Measurements from ENCODE around the gene MRTFB.
"Not testable (repeated sequence)": the region's sequence is repeated elsewhere in the genome, so short reads cannot be mapped to it uniquely, and the experiment has no call there.

Gene MRTFB

DNA sequence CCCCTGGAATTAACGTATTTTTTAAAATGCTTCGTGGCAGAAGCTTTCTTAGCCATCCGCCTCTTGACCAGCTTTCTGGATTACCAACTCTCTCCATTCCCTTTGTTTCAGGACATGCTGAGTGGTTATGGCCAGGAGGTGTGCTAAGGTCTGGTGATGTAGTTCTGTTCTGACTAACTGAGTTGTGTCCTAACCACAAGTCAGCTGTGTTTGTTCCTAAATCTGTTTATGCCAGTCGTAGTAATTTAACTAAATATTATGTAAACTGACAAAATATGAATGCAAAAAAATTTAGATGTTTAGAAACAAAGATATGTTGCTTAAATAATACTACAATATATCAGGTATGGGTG, 61.6 kb downstream of the MRTFB start:
- no peak for DNase-seq (ENCODE audit: low spot score)

DNA sequence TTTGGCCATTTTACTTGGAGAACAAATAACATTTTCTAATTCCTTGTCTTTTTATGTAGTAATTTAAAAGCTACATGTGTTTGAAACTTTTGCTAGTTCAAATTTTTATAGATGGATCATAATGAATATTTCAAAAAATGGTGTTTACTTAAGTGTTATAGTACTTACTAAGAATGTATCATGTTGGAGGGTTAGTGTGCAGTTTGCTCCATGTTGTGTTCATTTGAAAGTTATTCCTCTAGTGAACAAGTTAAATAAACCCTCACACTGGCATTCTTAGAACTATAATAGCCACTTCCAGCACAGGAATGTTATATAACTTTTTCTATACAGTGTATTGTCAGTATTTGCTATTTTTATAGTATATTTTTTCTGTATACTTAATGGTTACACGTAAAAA, 62.8 kb downstream of the MRTFB start:
- DNase-seq (ENCODE audit: low spot score) = no peak

DNA sequence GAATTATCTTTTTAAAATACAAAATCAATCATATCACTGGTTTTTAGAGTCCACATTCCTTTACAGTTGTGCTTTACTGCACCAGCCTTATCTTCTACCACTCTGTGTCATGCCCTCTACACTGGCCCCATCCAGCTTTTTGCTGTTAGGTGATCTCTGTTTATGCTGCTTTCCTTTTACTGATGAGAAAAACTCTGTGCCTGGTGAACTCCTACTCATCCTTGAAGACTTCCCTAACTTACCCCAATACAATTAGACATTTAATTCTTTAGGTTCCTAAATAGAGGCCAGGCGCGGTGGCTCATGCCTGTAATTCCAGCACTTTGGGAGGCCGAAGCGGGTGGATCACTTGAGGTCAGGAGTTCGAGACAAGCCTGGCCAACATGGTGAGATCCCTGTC, 64.6 kb downstream of the MRTFB start:
- no peak for DNase-seq (ENCODE audit: low spot score)

DNA sequence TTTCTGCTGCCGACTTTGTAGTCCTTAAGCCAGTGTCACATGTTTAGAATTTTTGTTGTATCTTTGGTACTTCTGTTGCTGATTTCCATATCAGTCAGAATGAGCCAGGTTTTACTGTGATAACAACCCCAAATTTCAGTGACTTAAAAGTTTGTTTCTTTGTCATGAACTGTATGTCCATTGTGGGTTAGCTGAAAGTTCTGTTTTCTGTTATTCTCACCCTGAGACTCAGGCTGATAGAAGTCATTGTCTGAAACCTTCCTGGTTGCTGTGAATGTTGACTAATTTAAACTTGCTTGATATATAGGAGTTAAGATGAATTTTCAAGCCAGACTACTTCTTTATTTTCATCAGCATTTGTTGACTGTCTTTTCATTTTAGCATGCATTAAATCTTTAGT, 68.8 kb downstream of the MRTFB start:
- DNase-seq (ENCODE audit: low spot score) = no peak

DNA sequence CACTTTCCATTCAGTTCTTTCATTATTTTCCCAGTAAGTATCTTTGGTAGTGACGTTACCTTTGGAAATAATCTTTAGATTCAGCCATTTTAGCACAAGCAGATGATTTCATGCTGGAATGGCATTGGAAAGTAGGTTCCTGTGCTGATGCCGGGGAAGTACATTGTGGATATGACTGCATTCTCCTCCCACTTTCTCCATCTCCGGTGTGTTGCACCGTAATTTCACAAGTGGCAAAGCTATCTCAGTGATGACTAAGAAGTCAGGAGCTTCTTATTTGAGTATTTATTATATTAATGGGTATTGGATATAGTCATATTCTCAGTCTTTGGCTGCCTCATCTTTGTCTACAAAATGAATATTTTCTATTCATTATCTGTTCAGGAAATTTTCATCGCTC, 69.8 kb downstream of the MRTFB start:
- no peak for DNase-seq (ENCODE audit: low spot score)

DNA sequence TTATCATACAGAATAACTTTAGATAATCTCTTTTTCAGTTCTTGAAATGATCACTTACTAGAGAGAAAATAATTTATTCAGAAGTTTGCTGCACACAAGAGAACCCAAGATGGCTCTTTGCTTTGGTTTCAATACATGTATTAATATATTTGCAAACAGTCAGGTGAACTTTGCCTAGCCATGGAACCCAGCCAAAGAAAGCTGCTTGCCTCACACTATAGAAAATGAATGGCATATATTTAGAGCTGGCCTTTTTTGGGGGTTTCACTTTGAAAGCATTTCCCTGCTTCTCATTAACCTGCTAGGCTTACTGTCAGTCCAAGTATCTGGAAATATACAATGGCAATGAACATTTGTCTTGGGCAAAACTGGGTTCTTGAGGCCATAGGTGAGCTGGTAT, 75.3 kb downstream of the MRTFB start:
- no peak for DNase-seq (ENCODE audit: low spot score)

DNA sequence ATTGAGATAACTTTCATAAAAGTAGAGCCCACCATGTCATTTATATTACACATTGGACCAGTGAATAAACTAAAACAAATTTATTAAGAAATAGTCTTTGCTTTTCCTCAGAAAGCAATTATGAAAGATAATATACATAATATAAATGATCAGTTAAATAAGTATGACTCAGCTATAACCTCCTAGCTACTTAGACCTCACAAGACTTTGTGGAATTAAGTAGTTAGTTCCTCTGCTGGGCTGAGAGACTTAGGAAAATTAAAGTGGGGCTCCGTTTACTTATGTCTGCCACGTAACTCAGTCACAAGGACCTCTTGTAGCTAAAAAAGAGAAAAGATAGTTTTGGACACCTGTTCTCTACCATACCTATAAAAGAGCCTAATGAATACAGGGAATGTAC, 76.9 kb downstream of the MRTFB start:
- DNase-seq (ENCODE audit: low spot score) = no peak

DNA sequence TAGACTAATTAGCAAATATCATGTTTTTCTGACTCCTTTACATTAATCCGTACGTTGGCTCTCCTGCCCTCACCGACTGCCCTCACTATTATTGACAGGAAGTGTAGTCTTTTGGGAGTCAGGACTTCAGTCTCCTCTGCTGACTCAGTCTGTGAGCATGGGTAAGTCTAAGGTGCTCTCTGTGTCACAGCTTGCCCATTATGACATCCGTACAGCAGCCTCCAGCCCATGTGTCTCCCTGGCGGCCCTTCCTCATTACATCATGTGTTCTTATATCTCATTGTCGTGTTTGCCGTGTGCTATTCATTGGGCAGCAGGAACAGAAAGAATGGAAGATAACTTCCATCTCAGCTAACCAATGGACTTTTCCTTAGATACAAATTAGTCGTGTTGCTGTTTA, 77.5 kb downstream of the MRTFB start:
- DNase-seq (ENCODE audit: low spot score) = no peak

DNA sequence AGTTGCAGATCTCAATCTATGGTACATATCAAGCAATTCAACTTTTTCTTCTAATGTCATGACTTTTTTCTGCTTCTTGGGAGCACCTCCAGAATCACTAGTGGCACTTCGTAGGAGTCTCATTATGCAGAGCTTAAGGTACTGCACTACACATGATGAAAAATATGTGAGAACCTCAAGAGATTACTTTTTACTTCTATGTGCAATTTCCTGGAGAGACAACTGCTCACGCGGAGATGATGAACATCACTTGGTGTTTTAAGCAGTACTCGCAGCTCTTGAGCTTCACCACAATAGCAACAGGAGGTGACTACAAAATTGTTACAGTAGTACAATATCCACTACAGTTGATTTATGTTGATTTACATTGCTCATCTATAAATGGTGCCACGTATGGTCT, 79.7 kb downstream of the MRTFB start:
- DNase-seq (ENCODE audit: low spot score) = no peak

DNA sequence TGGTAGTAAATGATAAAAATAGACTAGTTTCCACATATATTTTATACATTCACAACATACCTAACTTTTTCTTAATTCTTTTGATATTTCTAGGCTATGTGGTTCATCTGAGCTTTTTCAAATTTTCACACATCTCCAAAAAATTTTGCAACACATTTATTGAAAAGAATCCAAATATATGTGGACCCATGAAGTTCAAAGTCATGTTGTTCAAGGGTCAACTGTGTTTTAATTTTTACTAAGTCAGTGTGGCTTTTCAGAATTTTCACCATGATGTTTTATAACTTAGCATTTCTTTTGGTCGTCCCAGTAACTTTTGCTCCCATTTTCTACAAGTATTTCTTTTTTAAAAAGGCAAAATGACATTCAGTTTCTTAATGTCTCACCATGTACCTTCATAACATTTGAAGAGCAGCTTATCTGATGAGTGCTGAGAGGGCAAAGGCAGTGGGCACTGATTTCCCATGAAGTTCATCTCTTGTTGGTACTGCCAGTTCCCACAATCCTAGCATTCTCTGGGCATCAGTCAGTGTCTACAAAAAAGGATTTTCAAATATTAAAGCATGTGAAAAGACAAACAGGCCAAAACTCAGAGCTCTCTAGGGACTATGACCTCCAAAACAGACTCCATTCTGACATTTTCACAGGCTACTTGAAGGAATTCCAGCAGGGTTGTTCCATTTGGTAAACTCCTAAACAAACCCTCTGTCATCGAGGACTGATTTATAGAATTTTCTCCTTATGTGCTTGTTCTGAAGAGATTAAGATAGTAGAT, 80.3 kb downstream of the MRTFB start:
- no peak for DNase-seq (ENCODE audit: low spot score)

DNA sequence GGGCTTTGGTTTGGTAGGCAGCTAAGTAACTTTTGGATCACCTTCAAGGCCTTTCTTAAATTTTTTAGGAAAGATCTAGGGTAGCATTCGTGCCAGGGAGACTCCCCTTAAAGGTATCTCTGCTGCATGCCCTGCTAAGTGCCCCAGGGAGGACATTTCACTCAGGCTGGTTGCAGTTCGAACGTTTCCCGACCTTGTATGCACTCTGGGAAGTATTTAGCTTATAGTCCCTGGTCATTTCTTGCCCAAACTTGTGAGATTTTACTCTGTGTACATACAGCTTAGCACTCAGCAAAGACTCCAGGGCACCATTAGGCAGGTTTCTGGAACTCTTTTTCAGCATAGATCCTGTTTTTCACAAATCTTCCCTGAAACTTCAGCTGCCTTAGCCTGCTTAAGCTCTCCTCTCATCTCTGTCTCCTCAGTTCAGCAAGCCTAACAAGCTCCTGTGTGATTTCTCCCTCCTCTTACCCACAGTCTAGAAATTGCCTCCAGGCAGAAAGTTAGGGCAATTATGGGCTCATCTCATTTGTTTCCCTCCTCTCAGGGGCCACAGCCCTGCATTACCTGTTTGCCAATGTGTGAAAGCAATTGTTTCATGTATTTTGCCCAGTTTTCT, 84.6 kb downstream of the MRTFB start:
- DNase-seq (ENCODE audit: low spot score) = no peak

DNA sequence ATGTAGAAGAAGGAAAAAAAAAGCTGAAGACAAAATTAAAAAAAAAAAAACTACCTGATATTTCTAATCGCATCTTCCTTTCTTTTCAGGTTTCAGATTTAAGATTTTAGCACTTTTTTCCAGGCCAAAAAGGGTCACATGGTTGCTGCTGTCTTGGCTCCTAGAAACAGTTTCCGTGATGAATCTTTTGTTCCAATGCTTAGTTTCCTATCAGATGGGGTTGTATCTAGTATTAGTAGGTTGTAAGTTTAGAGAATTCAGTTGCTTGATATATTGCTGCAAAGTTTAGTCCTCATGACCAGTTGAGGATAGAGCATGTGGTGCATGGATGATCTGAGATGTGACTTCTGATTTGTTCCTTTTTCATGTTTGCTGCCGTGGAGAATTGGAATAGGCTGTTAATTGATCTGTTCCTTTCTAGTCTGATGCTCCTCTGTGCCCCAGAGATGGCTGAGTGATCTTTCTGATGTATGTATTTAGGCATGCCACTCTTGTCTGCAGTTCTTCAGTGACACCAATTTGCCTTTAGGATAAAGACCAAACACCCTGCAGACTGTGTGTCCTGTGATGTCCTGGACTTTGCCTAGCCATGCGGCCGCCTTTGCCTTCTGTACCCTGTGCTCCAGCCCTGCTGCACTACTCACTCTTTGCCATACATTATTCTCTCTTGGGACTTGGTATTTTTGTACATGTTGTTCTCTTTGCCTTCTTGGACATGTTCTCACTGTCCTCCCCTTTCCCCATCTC, 94.0 kb downstream of the MRTFB start:
- DNase-seq (ENCODE audit: low spot score) = no peak

DNA sequence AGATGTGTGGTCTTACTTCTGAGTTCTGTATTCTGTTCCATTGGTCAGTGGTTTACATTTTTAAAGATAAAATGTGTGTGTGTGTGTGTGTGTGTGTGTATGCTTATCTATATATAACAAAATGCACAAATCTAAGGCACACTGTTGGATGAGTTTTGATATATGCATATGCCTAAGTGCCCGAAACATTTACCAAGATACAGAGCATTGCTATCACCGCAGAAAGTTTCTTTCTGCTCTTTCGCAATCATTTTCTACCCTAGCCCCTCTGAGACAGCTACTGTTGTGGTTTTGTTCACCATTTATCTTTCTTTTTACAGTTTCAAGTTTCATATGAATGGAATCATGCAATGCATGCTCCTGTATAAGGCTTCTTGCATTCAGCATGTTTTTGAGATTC, 97.0 kb downstream of the MRTFB start:
- no peak for DNase-seq (ENCODE audit: low spot score)

DNA sequence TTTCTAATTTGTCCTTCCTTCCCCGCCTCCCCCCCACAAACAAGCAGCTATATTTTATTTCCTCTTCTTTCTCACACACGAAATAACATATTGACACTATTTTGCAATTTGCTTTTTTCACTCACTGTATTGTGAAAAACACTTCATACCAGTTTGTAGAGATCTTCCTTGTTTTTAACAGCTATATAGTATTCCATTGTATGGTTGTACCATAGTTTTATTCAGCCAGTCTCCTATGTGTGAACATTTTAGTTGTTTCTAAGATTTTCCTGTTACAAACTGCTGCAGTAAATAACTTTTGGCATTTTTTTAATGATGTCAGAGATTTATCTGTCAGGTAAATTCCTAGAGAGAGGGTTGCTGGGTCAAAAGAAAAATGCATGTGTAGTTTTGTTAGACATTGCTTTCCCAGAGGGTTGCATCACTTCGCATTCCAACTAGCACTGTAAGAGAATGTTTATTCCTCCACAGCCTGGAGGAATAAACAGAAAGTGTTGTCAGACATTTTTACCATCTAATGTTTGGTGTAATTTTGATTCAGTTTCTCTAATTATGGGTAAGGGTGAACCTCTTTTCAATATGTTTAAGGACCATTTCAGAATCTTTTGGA, 101.2 kb downstream of the MRTFB start:
- DNase-seq (ENCODE audit: low spot score) = no peak

DNA sequence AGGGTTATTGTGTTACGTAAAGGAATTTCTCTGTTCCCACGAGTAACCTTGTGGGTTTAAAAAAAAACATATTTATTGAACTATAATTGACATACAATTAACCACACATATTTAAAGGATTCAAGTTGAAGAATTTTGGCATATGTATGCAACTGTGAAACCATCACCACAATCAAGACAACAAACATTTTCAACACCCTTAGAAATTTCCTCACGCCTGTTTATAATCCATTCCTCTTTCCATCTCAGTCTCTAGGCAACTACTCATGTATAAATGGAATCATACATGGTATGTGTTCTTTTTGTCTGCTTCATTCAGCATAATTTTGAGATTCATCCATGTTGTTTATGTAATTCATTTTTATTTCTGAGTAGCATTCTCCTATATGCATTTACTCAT, 104.0 kb downstream of the MRTFB start:
- DNase-seq (ENCODE audit: low spot score) = no peak

DNA sequence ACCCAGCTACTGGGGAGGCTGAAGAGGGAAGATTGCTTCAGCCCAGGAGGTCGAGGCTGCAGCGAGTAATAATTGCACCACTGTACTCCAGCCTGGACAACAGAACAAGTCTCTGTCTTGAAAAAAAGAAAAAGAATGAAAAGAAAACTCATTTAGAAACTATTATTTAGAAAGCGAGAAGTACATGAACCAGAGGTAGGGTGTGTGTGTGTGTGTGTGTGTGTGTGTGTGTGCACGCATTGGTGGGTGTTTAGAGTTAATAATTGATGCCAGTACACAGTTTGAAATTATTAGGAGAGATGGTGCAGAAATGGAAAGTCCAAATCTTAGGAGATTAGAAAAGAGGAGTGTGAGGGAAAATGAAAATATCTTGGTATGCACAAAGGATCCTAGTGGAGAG, 106.6 kb downstream of the MRTFB start:
- no peak for DNase-seq (ENCODE audit: low spot score)

DNA sequence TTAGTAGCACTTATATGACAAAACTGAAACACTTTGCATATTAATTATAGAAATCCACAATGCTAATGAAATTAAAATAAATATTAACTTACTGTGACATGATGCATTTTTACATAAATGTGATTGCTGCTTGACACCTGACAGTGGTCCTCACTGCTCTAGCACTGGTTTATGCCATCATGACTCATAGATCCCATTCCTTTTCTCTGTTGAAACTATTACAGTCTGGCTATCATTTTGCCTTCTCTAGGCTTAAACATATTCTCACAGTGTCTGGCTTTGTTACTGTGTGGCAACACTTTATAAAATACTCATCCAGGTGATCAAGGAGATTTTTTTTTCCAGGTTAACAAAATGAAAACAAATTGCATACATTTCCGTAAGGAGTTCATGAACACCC, 108.0 kb downstream of the MRTFB start:
- DNase-seq (ENCODE audit: low spot score) = no peak

DNA sequence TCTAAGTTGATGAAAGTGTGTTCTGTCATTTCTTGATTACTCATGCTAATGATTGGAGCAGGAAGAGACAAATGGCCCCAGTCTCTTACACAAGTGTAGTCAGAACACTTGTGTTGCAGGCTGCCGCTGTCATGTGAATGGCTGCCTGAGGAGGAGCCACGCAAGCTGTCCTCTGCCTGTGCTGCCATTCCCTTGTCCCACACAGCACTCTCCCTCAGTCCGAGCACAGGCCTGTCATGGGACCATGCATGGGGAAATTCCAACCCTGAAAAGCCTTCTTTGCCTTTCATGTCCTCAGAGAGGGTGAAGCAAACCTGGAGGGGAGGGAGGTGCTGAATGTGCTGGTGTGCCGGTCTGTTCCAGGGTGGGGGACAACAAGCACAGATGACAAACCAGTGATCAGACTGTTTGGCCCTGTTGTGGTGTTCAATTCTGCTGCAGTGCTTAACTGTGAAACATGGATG, 109.4 kb downstream of the MRTFB start:
- DNase-seq (ENCODE audit: low spot score) = no peak

DNA sequence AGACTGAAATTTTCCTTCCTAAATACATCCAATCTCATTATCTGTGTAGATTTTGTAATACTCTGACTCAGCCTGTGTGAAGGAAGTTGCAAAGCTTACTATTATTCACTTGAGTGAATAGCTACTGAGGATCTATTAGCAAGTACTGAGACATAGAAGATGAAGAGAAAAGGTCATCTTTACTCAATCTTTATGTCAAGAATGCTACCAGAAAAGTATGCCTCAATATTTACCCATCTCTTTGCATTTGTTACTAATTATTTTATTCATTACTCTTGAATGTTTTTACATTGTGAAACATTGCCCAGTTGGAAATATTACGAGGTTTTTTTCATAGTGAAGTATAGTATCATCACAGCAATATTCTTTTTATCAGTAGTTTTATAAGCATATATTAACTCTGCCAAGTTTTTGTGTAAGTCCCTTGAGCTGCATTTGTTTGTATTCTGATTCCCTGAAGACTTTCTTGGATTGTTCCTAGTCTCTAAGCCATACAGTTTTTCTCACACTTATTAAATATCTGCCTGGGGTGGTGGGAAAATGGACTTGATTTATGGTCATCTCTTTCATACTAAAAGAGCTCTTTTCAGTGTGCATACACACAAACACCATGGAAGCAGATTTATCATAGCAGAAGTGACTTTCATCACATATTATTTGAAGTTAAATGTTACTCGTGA, 110.4 kb downstream of the MRTFB start:
- no peak for DNase-seq (ENCODE audit: low spot score)

DNA sequence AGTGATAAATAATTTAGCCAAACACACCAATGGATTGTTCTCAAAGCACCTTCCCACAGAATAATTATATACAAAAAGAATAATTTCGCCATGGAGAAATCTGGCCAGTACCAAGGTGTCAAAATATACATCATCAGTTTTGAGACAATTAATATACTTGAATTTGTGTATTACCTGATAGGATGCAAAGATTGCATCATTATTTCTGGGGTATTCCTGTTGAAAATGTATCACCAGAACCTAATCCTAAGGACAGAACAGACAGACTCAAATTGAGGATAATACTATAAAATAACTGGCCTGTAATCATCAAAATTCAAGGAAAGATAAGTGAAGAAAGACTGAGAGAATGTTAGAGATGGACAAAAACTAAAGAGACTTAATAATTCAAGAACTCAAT, 111.9 kb downstream of the MRTFB start:
- no peak for DNase-seq (ENCODE audit: low spot score)

DNA sequence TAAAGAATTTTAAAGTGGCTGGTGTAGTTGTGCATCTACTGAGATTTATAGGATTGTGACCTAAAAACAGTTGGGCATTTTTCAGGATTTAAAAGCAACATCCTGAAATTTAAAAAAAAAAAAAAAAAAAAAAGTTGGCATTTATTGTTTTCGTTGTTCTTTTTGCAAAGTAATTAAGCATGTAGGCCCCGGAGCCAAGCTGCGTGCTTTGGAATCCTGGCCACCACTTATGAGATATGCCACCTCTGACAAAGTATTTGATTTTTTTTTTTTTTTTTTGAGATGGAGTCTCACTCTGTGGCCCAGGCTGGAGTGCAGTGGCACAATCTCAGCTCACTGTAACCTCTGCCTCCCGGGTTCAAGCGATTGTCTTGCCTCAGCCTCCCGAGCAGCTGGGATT, 112.8 kb downstream of the MRTFB start:
- not testable (repeated sequence) for DNase-seq (ENCODE audit: low spot score)
